H1 (cell line): Measurements from ENCODE around the gene ZNF652. TPM values are rescaled to one million over a fixed set of nuclear protein-coding genes. Genes with fewer than 3 reads are reported as not detected.

Experiments
- CEBPB ChIP-seq: IDR thresholded peaks from 2 replicates; pipeline ENCODE4 v1.6.1; 2012; ENCODE audit warnings: low read depth, low read length
- CHD7 ChIP-seq: fragments of 300-600 bp; sonication (generic); IDR thresholded peaks from 2 replicates; pipeline ENCODE4 v1.7.1; 2012; ENCODE audit warnings: low read length, moderate library complexity, mild to moderate bottlenecking, inconsistent platforms; ENCODE audit not compliant: insufficient replicate concordance
- CTBP2 ChIP-seq: IDR thresholded peaks from 2 replicates; pipeline ENCODE4 v1.7.0; 2011; ENCODE audit warnings: borderline replicate concordance, mild to moderate bottlenecking, moderate library complexity, mixed read lengths, low read length; ENCODE audit not compliant: insufficient read depth, insufficient read length
- JUND ChIP-seq: IDR thresholded peaks from 2 replicates; pipeline ENCODE4 v1.6.1; 2011; ENCODE audit warnings: mild to moderate bottlenecking, improper control_type of control experiment, low read length
- PHF8 ChIP-seq: fragments of 200-600 bp; sonication (generic); conservative IDR thresholded peaks from 2 replicates; pipeline ENCODE4 v1.7.1; 2012; ENCODE audit warnings: low read depth, mild to moderate bottlenecking, inconsistent platforms, low read length, moderate library complexity
- RXRA ChIP-seq: IDR thresholded peaks from 2 replicates; pipeline ENCODE4 v1.6.1; 2011; ENCODE audit warnings: low read depth, mild to moderate bottlenecking, low read length, moderate library complexity; ENCODE audit not compliant: insufficient read depth
- SP1 ChIP-seq: IDR thresholded peaks from 2 replicates; pipeline ENCODE4 v1.6.1; 2011; ENCODE audit warnings: low read depth, low read length
- TAF1 ChIP-seq: IDR thresholded peaks from 2 replicates; pipeline ENCODE4 v1.6.1; 2011; ENCODE audit warnings: mild to moderate bottlenecking, low read depth, low read length
- polyA plus RNA-seq, 7 experiments: library from polyadenylated mRNA; depleted of rRNA in 3 of 7; stranded (reverse) in 5 of 7; unstranded in 2 of 7; fragments of >200 nt in 5 of 7; fragments of 200-250 nt in 2 of 7; gene quantifications; 1 replicate in 5 of 7; 2 replicates in 1 of 7; 4 replicates in 1 of 7; pipeline versions ENCODE4 v1.2.1 to v1.2.3, GENCODE V29; 2011 to 2013; ENCODE audit warnings: missing spikeins in 2 of 7, mixed read lengths in 2 of 7
- total RNA-seq: library from RNA; stranded (reverse); fragmentation: NEBNext Ultra II Directional; extraction: Animal tissue kit (Norgen Biotek cat#: 25700); gene quantifications from 2 replicates; pipeline ENCODE4 v1.2.1, GENCODE V29; 2021

The ZNF652 gene
- total and polyA plus RNA-seq, 2 of the 8 experiments (the other 6 are each of a cell fraction or from before 2014, with no cell fraction given) = 13.5 to 39.6 TPM

DNA sequence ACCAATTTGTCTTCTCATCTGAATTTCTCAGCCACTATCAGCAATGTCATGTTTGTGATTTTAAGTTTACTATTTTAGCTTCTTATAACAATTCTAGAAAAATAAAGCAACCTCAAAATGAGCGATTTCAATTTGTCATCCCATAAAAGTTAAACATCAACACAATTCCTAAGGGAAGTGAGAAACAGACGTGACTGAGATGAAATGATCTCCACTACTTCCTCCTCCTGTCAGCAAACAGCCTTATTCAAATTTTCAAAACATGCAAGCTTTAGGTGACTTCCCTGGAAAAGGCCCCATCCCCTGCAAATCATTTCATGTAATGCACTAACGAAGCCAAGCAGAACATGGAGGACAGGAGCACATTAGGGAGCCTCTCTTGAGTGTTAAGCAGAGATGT lies 64.9 kb downstream of the ZNF652 start (continued):
- TF ChIP-seq CHD7 (no peak), CEBPB (no peak), RXRA (no peak), PHF8 (no peak), CTBP2 (no peak), SP1 (no peak), TAF1 (no peak), JUND (no peak)
